ENCODE results near the gene DISP3.

Gene DISP3

DNA sequence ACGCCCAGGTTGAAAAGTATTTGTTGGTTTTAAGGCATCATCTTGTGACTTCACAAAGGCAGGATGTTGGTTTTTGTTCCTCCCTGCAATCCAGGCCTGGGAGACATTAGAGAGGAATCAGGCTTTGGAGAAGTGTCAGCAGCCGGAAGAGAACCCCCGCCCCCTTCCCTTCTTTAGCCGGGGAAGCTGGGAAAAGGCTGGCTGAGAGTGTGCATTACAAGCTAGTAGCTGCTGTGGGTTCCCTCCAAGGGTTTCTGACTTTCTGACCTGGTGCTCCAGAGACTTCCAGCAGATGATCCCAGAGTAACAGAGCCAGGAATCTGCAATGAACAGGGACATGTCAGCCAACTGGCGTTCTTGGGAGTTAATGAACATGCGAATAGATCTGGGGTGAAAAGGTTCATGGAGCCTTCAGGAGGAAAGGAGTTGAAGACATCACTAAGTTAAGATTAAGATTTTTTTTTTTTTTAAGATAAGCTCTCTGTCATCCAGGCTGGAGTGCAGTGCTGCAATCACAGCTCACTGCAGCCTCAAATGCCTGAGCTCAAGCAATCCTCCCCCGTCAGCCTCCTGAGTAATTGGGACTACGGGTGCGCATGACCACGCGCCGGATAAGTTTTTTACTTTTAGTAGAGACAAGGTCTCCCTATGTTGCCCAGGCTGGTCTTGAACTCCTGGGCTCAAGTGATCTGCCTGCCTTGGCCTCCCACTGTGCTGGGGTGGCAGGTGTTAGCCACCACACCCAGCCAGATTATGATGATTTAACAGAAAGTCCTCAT lies 7.5 kb downstream of the DISP3 start:
- DNase-seq (ENCODE audit: low read depth, low spot score): no peak

GRCh38 chr1:11487196-11487751 lies 8.3 kb downstream of the DISP3 start:
- no peak for DNase-seq (ENCODE audit: low read depth, low spot score)

- DNase-seq (ENCODE audit: low read depth, low spot score): no peak
These were observed 9.3 kb downstream of the DISP3 start for GRCh38 chr1:11488201-11488770.

GRCh38 chr1:11488966-11489625 lies 10.1 kb downstream of the DISP3 start:
- DNase-seq (ENCODE audit: low read depth, low spot score): no peak

GRCh38 chr1:11492235-11492634 lies 13.3 kb downstream of the DISP3 start:
- DNase-seq (ENCODE audit: low read depth, low spot score): no peak

GRCh38 chr1:11493972-11494655 lies 15.2 kb downstream of the DISP3 start:
- DNase-seq (ENCODE audit: low read depth, low spot score): no peak

- no peak for DNase-seq (ENCODE audit: low read depth, low spot score)
These were observed 15.8 kb downstream of the DISP3 start for GRCh38 chr1:11494771-11495170.

DNA sequence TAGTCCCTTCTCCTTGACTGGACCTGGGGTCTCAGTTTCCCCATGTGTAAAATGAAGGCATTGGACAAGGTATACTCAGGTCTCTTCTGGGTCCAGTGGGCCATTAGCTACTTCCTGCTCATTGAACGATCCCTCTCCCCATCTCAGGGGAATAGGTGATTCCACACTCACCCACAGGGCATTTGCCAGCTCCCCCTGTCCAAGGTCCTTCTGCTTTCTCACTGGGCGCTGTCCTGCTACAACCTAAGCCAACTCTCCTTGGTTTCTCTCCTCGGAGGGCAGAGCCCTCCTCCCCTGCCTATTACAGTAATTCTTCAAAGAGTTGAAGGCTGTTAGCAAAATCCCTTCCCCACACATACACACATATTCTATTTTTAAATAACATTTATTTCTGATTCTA lies 16.6 kb downstream of the DISP3 start:
- DNase-seq (ENCODE audit: low read depth, low spot score): no peak

GRCh38 chr1:11496551-11497080 lies 17.7 kb downstream of the DISP3 start:
- no peak for DNase-seq (ENCODE audit: low read depth, low spot score)

GRCh38 chr1:11498956-11499594 lies 20.1 kb downstream of the DISP3 start:
- DNase-seq (ENCODE audit: low read depth, low spot score): no peak

GRCh38 chr1:11499601-11500331 lies 20.8 kb downstream of the DISP3 start:
- DNase-seq (ENCODE audit: low read depth, low spot score): peak; percentile 56

DNA sequence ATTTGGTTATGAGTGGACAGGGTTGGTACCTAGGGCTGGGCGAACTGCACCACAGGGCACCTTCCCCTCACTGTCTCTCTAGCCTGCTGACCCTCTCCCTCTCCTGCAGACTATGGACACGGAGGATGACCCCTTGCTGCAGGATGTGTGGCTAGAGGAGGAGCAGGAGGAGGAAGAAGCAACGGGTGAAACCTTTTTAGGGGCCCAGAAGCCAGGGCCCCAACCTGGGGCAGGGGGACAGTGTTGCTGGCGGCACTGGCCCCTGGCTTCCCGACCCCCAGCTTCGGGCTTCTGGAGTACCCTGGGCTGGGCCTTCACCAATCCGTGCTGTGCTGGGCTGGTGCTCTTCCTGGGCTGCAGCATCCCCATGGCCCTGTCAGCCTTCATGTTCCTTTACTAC lies 21.9 kb downstream of the DISP3 start:
- no peak for DNase-seq (ENCODE audit: low read depth, low spot score)

- DNase-seq (ENCODE audit: low read depth, low spot score): peak; percentile 56
These were observed 22.5 kb downstream of the DISP3 start for GRCh38 chr1:11501491-11501897.

GRCh38 chr1:11501906-11502485 lies 23.0 kb downstream of the DISP3 start:
- no peak for DNase-seq (ENCODE audit: low read depth, low spot score)

- no peak for DNase-seq (ENCODE audit: low read depth, low spot score)
These were observed 23.6 kb downstream of the DISP3 start for GRCh38 chr1:11502516-11502915.

DNA sequence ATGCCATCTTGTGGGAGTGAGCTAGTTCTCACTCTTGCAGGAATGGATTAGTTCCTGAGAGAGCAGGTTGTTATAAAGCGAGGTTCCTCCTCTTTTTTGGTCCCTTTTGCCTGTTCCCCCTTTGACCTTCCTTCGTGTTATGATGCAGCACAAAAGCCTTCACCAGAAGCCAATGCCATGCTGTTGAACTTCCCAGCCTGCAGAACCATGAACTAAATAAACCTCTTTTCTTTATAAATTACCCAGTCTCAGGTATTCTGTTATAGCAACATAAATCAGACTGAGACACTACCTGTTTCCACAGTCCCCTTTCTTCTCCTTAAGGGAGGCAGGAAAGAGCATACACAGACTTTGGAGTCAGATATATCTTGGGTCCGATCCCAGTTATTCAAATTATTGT lies 25.6 kb downstream of the DISP3 start:
- DNase-seq (ENCODE audit: low read depth, low spot score): no peak

GRCh38 chr1:11505591-11506538 lies 26.9 kb downstream of the DISP3 start:
- no peak for DNase-seq (ENCODE audit: low read depth, low spot score)

DNA sequence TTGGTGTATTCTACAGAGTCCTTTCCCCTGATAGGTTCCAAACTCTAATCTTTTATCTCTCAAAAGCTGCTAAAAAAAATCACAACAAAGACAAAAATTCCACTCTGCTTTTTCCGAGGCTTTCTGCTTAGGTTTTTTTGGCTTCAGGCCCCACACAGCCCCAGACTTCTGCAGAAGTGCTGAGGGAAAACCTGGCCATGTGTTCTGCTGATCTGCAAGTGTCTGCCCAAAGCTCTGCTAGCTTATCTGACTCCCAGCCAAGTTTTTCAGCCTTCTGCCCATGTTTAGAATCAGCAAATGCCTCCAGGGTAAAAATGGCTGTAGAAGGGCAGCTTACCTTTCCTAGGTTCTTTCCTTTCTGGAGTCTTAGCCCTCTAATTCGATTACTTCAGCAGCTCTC lies 28.4 kb downstream of the DISP3 start:
- no peak for DNase-seq (ENCODE audit: low read depth, low spot score)

DNA sequence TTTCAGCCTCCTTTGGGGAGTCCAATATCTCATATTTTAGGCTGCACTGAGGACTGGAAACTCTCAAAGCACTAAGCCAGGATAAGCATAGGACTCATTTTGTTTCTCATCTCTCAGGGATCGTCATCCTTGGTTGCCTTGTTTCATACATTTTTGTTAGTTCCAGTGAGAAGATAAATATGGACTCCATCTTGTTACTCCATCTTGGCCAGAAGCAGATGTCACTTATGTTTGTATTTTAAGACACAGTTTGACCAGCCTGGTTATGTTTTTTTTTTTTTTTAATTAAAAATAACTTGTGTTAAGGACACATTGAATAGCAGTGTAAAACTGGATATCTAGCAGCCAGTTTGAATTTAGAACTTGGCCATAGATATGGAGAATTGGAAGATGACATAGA lies 34.7 kb downstream of the DISP3 start:
- DNase-seq (ENCODE audit: low read depth, low spot score): no peak

Data from ELF-1 (cell line).